Measurements from ENCODE around the gene LRRC43. TPM values are rescaled to one million over a fixed set of nuclear protein-coding genes. Genes with fewer than 3 reads are reported as not detected.

LRRC43 gene
- total RNA-seq, 1 experiment from 2014 or later = 0.46 TPM

DNA sequence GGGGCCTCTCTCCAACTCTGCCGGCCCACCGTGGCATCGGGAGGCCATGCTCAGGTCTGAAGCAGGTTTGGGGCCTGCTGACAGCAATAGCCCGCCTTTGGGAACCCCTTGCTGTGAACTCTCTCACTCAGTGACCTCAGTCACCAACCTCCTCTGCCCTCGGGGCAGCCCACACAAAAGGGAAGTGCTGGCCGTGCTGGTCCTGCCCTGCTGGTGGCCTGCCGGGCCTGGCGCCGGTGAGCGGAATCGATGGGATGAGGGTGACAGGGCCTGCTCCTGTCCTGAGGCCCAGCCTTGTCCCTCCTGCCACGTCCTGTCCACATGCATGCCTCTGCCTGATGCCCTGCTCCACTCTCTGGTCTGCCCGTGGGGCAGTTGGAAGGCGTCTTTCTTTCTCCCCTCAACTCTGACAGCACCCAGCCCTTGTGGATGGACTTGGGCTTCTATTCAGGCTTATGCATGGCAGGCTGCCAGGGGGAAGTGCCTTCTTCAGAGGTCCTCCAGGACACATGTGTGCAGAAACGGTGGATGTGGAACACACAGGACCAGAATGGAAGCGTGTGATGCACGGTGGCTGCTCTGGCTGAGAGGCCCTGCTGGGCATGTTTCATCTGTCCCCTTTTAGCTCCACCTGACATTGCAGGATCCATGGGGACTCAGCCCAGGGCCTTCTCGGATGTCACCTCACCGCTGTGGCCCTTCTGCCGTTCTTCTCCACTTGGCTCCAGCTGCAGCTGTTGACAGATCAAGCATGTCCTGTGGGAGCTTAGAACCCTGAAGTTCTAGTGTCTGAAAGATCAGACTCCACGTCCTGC lies 40.8 kb upstream of the LRRC43 start:
- H2BK20ac ChIP-seq (ENCODE audit: low read depth, low read length, poor library complexity, severe bottlenecking) = no peak overlapping the region
- no peak overlapping the region for H3K4me2 ChIP-seq (ENCODE audit: insufficient read depth, insufficient read length, low read length)
- H2AFZ ChIP-seq (ENCODE audit: low read length) = no peak overlapping the region
- H4K20me1 ChIP-seq (ENCODE audit: control insufficient read depth, insufficient read depth, insufficient read length) = no peaks in the 10 kb centered on the region
- H3K79me2 ChIP-seq (ENCODE audit: insufficient read depth, low read length) = no peaks in the 10 kb centered on the region
- no peak overlapping the region for H3K9ac ChIP-seq (ENCODE audit: extremely low read depth, insufficient read length, low read length)
- H3K27me3 ChIP-seq (ENCODE audit: insufficient read depth, low read length) = no peaks in the 10 kb centered on the region
- no peak overlapping the region for H3K23ac ChIP-seq (ENCODE audit: insufficient read length, low read depth, low read length)
- H4K91ac ChIP-seq (ENCODE audit: insufficient read length, low read depth, low read length) = no peak overlapping the region
- no peak overlapping the region for H2AK5ac ChIP-seq (ENCODE audit: insufficient read length, low read length)
- no peak overlapping the region for H2BK15ac ChIP-seq (ENCODE audit: low read depth, low read length)
- DNase-seq = no peak
- no peak overlapping the region for H2BK5ac ChIP-seq (ENCODE audit: insufficient read length, low read length)
- Mint-ChIP-seq H3K4me3 (no peak overlapping the region), H3K9me3 (peaks cover 26 to 29% of the 10 kb centered on the region in 2 experiments), H3K4me1 (peaks cover 0 to 9% of the 10 kb centered on the region in 2 experiments; a peak in 2 of 4 replicates), H3K36me3 (ENCODE audit: insufficient read depth in 1 of 3, low read depth in 3 of 3) (peaks cover 49 to 52% (median 50%) of the 10 kb centered on the region in 3 experiments), H3K27ac (no peak overlapping the region), H3K27me3 (ENCODE audit: low read depth) (no peaks in the 10 kb centered on the region; the same call in 1 of the 2 replicates)
- H3K14ac ChIP-seq (ENCODE audit: insufficient read depth, low read length) = no peak overlapping the region
- WGBS (ENCODE audit: extremely low coverage, insufficient read length, low lambda C conversion rate) = no CpG with 5 or more reads among the region's 21 CpGs
- no peak for TF ChIP-seq CTCF (conservative IDR thresholded peaks at IDR 0.05)
- no peaks in the 10 kb centered on the region for H3K79me1 ChIP-seq (ENCODE audit: insufficient read depth, low read depth, low read length, poor library complexity, severe bottlenecking)
- peaks cover 24% of the 10 kb centered on the region for H3K9me3 ChIP-seq (ENCODE audit: control insufficient read depth, low read depth, low read length)
- H2BK120ac ChIP-seq (ENCODE audit: low read depth, low read length, poor library complexity, severe bottlenecking) = no peak overlapping the region
- no peak overlapping the region for H3K56ac ChIP-seq (ENCODE audit: insufficient read length, low read depth, low read length)
- H3K4ac ChIP-seq (ENCODE audit: low read depth, low read length) = no peak overlapping the region
- H3K27ac ChIP-seq (ENCODE audit: insufficient read length, low read depth, low read length) = no peak overlapping the region
- no peaks in the 10 kb centered on the region for H3K4me1 ChIP-seq (ENCODE audit: insufficient read depth, low read length)
- H3K18ac ChIP-seq (ENCODE audit: insufficient read length, low read depth, low read length) = no peak overlapping the region
- H4K5ac ChIP-seq (ENCODE audit: insufficient read length, low read depth, low read length) = no peak overlapping the region
- H2BK12ac ChIP-seq (ENCODE audit: insufficient read length, low read depth, low read length) = no peak overlapping the region
- H4K8ac ChIP-seq (replicated peaks; ENCODE audit: insufficient read length, low read depth, low read length) = no peak overlapping the region
- no peak overlapping the region for H3T11ph ChIP-seq (ENCODE audit: low read length)
- no peaks in the 10 kb centered on the region for H3K23me2 ChIP-seq (ENCODE audit: insufficient read length, low read depth, low read length, poor library complexity, severe bottlenecking)
